ENCODE data around the gene RNASEH1. TPM values are rescaled to one million over a fixed set of nuclear protein-coding genes. Genes with fewer than 3 reads are reported as not detected.
A peak's percentile ranks its signal among the peaks of the same experiment; 100 is the strongest.

Gene RNASEH1
- total and polyA plus RNA-seq, 2 of the 13 experiments (the other 11 are each of a cell fraction or from before 2014, with no cell fraction given): 14.5 to 57.4 TPM

DNA sequence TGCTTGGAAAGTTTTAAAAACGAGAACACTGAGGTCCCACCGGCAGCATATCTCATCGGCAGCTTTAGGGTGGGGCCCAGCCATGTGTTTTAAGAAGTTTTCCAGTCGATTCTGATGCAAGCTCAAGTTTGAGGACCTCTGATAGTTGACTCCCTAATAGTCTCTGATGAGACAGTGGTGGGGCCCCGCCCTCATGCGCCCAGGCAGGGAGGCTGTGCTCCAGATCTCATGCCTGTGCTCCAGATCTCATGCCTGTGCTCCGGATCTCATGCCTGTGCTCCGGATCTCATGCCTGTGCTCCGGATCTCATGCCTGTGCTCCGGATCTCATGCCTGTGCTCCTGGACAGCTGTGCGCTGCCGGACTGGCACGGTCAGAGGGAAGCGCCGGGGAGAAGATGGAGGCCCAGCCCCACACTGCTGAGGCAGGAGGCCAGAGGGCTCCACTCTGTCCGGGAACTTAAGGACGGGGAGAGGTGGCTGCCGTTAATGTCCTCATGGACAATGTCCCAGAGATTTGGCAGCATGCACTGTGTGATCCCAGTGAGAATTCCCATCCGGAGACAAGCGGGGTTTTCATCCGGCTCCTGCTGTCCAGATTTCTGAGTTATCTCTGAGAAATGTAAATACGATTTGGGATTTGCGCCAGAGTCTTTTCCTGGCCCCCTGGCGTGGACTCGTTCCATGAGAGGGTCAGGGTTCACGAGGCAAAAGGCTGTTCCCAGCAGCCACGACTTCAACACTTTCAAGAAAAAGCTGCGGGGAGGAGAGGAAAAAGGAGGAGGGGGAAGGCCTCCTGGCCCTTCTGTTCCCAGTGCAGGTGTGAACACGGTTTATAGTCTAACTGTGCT, 27.4 kb upstream of the RNASEH1 start (continued):
- peak; percentile 41 for TF ChIP-seq MED13 (CRISPR knock-in tag; IDR thresholded peaks at IDR 0.05)
- no peak for TF ChIP-seq JDP2 (CRISPR knock-in tag; IDR thresholded peaks at IDR 0.05; ENCODE audit: borderline replicate concordance)
- TF ChIP-seq TCF7L2 (IDR thresholded peaks at IDR 0.05; ENCODE audit: low read depth, low read length): no peak
- TF ChIP-seq SRSF9 (IDR thresholded peaks at IDR 0.05; ENCODE audit: borderline replicate concordance, insufficient read depth, low read depth, low read length, poor library complexity, severe bottlenecking): no peak
- TF ChIP-seq ZNF550 (CRISPR knock-in tag; IDR thresholded peaks at IDR 0.05; ENCODE audit: borderline replicate concordance): no peak
- no peak for TF ChIP-seq TMF1 (CRISPR knock-in tag; IDR thresholded peaks at IDR 0.05; ENCODE audit: low read depth)
- TF ChIP-seq, protein P1, sequence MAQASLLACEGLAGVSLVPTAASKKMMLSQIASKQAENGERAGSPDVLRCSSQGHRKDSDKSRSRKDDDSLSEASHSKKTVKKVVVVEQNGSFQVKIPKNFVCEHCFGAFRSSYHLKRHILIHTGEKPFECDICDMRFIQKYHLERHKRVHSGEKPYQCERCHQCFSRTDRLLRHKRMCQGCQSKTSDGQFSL (CRISPR knock-in tag; IDR thresholded peaks at IDR 0.05): peak; percentile 23; the same call in 1 of the 2 replicates
- peak; percentile 55; the same call in 1 of the 2 replicates for TF ChIP-seq ZSCAN25 (CRISPR knock-in tag; IDR thresholded peaks at IDR 0.05)
- no peak for TF ChIP-seq ZKSCAN1 (IDR thresholded peaks at IDR 0.05; ENCODE audit: low read length)
- no peak for TF ChIP-seq ZNF616 (CRISPR knock-in tag; IDR thresholded peaks at IDR 0.05; ENCODE audit: low read depth)
- TF ChIP-seq, protein P2, sequence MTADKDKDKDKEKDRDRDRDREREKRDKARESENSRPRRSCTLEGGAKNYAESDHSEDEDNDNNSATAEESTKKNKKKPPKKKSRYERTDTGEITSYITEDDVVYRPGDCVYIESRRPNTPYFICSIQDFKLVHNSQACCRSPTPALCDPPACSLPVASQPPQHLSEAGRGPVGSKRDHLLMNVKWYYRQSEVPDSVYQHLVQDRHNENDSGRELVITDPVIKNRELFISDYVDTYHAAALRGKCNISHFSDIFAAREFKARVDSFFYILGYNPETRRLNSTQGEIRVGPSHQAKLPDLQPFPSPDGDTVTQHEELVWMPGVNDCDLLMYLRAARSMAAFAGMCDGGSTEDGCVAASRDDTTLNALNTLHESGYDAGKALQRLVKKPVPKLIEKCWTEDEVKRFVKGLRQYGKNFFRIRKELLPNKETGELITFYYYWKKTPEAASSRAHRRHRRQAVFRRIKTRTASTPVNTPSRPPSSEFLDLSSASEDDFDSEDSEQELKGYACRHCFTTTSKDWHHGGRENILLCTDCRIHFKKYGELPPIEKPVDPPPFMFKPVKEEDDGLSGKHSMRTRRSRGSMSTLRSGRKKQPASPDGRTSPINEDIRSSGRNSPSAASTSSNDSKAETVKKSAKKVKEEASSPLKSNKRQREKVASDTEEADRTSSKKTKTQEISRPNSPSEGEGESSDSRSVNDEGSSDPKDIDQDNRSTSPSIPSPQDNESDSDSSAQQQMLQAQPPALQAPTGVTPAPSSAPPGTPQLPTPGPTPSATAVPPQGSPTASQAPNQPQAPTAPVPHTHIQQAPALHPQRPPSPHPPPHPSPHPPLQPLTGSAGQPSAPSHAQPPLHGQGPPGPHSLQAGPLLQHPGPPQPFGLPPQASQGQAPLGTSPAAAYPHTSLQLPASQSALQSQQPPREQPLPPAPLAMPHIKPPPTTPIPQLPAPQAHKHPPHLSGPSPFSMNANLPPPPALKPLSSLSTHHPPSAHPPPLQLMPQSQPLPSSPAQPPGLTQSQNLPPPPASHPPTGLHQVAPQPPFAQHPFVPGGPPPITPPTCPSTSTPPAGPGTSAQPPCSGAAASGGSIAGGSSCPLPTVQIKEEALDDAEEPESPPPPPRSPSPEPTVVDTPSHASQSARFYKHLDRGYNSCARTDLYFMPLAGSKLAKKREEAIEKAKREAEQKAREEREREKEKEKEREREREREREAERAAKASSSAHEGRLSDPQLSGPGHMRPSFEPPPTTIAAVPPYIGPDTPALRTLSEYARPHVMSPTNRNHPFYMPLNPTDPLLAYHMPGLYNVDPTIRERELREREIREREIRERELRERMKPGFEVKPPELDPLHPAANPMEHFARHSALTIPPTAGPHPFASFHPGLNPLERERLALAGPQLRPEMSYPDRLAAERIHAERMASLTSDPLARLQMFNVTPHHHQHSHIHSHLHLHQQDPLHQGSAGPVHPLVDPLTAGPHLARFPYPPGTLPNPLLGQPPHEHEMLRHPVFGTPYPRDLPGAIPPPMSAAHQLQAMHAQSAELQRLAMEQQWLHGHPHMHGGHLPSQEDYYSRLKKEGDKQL (CRISPR knock-in tag; IDR thresholded peaks at IDR 0.05; ENCODE audit: low read depth): peak; percentile 25; the same call in 1 of the 2 replicates
- TF ChIP-seq HCFC1 (IDR thresholded peaks at IDR 0.05; ENCODE audit: low read depth, low read length): no peak
- no peak for TF ChIP-seq HOXA7 (CRISPR knock-in tag; IDR thresholded peaks at IDR 0.05)
- TF ChIP-seq, protein P3, sequence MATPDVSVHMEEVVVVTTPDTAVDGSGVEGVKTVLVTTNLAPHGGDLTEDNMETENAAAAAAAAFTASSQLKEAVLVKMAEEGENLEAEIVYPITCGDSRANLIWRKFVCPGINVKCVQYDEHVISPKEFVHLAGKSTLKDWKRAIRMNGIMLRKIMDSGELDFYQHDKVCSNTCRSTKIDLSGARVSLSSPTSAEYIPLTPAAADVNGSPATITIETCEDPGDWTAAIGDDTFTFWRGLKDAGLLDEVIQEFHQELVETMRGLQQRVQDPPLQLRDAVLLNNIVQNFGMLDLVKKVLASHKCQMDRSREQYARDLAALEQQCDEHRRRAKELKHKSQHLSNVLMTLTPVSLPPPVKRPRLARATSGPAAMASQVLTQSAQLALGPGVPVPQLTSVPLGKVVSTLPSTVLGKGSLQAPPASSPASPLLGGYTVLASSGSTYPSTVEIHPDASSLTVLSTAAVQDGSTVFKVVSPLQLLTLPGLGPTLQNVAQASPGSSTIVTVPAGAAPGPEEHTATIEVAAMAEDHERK (CRISPR knock-in tag; IDR thresholded peaks at IDR 0.05; ENCODE audit: low read depth): no peak
- no peak; the same call in 1 of the 2 replicates for TF ChIP-seq ELF1 (CRISPR knock-in tag; IDR thresholded peaks at IDR 0.05)
- TF ChIP-seq JUNB (CRISPR knock-in tag; IDR thresholded peaks at IDR 0.05; ENCODE audit: borderline replicate concordance): no peak
- peak; percentile 76 for TF ChIP-seq MYC (CRISPR knock-in tag; IDR thresholded peaks at IDR 0.05; ENCODE audit: borderline replicate concordance)
- TF ChIP-seq ZNF773 (CRISPR knock-in tag; IDR thresholded peaks at IDR 0.05; ENCODE audit: borderline replicate concordance): no peak
- TF ChIP-seq, protein P4, sequence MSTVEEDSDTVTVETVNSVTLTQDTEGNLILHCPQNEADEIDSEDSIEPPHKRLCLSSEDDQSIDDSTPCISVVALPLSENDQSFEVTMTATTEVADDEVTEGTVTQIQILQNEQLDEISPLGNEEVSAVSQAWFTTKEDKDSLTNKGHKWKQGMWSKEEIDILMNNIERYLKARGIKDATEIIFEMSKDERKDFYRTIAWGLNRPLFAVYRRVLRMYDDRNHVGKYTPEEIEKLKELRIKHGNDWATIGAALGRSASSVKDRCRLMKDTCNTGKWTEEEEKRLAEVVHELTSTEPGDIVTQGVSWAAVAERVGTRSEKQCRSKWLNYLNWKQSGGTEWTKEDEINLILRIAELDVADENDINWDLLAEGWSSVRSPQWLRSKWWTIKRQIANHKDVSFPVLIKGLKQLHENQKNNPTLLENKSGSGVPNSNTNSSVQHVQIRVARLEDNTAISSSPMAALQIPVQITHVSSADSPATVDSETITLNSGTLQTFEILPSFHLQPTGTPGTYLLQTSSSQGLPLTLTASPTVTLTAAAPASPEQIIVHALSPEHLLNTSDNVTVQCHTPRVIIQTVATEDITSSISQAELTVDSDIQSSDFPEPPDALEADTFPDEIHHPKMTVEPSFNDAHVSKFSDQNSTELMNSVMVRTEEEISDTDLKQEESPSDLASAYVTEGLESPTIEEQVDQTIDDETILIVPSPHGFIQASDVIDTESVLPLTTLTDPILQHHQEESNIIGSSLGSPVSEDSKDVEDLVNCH (CRISPR knock-in tag; IDR thresholded peaks at IDR 0.05): no peak

Data from HepG2 (cell line).